Stimulated activated CD4-positive, alpha-beta T cell treated with anti-CD3 and anti-CD28 coated beads, Interleukin-1b, Interleukin-23, amount 100 ng/mL, for 48 hours (primary cell): ENCODE measurements around the gene TMEM167A.
"Not testable (repeated sequence)": the region's sequence is repeated elsewhere in the genome, so short reads cannot be mapped to it uniquely, and the experiment has no call there.

Experiments used
- DNase-seq: peaks from one replicate; pipeline ENCODE4 v3.0.0-alpha.2; 2020

The TMEM167A gene

GRCh38 chr5:83085106-83085505, 7.9 kb upstream of the TMEM167A start:
- no peak for DNase-seq

- DNase-seq, result no peak
Measured at GRCh38 chr5:83084336-83084735, 7.1 kb upstream of the TMEM167A start.

GRCh38 chr5:83082750-83083149, 5.6 kb upstream of the TMEM167A start:
- DNase-seq, result no peak

GRCh38 chr5:83077662-83078261, 568 bp upstream of the TMEM167A start:
- no peak for DNase-seq

- no peak for DNase-seq
Measured at GRCh38 chr5:83072966-83073365, 4.2 kb downstream of the TMEM167A start.

GRCh38 chr5:83071286-83072051, 5.7 kb downstream of the TMEM167A start:
- no peak for DNase-seq

- DNase-seq, result no peak
Measured at GRCh38 chr5:83069096-83069799, 7.9 kb downstream of the TMEM167A start.

GRCh38 chr5:83067377-83067776, 9.8 kb downstream of the TMEM167A start:
- not testable (repeated sequence) for DNase-seq

- DNase-seq, result no peak
Measured at GRCh38 chr5:83066548-83067110, 10.6 kb downstream of the TMEM167A start.

- no peak for DNase-seq
Measured at GRCh38 chr5:83059341-83059740, 17.9 kb downstream of the TMEM167A start.

- DNase-seq, result no peak
Measured at GRCh38 chr5:83058726-83059125, 18.5 kb downstream of the TMEM167A start.

GRCh38 chr5:83055166-83055565, 22.0 kb downstream of the TMEM167A start:
- DNase-seq, result no peak

GRCh38 chr5:83050723-83051340, 26.4 kb downstream of the TMEM167A start:
- no peak for DNase-seq

- DNase-seq, result no peak
Measured at GRCh38 chr5:83049370-83049885, 27.8 kb downstream of the TMEM167A start.

- DNase-seq, result no peak
Measured at GRCh38 chr5:83048811-83049210, 28.4 kb downstream of the TMEM167A start.

- DNase-seq, result no peak
Measured at GRCh38 chr5:83048277-83048676, 28.9 kb downstream of the TMEM167A start.

- DNase-seq, result no peak
Measured at GRCh38 chr5:83044926-83045325, 32.3 kb downstream of the TMEM167A start.

GRCh38 chr5:83042507-83042906, 34.7 kb downstream of the TMEM167A start:
- no peak for DNase-seq

- DNase-seq, result no peak
Measured at GRCh38 chr5:83038924-83039323, 38.3 kb downstream of the TMEM167A start.

- no peak for DNase-seq
Measured at GRCh38 chr5:83036991-83037575, 40.1 kb downstream of the TMEM167A start.

- no peak for DNase-seq
Measured at GRCh38 chr5:83035373-83036100, 41.7 kb downstream of the TMEM167A start.
